Nucleus accumbens (tissue), 56 donors: ENCODE data around the gene GRK5.
A peak's percentile ranks its signal among the peaks of the same experiment; 100 is the strongest.
"Not testable (repeated sequence)": the region's sequence is repeated elsewhere in the genome, so short reads cannot be mapped to it uniquely, and the experiment has no call there.

Experiments
- DNase-seq, 56 donors: peaks; one replicate each; lab custom pipeline; 2025; lab: John Stamatoyannopoulos, UW

Gene GRK5

DNA sequence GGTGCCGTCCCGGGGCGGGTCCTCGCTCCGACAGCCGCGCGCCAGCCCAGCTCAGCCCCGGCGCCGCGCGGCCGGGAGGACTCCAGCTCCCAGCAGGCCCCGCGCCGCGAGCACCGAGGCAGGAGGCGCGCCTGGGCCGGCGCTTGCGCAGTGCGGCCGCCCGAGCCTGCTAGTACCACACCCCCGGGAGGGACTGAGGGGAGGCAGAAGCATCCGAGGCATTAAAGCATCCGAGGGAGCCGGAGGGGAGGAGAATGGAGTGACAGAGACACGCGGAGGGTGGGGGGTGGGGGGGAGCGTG is at the start of gene GRK5:
Gene GRK5, plus strand, starts transcription at position 206 of the 301 bp plus-strand sequence. CDS start 347 bp downstream, outside the sequence.
- peak; percentile 51 to 96 (median 90) for DNase-seq

DNA sequence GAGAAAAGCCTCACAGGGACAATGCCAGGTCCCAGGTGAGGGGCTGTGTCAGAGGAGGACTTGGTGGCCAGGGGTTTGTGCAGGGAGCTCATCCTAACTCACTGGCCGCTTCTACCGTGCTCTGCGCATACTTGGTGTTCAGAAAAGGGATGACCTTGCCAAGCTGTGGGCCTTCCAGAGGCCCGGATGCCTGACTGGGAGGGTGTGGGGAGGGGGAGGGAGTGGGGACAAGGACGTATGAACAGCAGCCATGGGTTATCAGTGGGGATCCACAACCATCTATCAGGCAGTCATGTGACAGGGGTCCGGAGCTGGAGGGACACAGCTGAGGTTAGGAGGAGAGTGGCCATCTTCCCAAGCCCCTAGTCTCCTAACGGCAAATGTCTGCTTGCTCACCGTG is 48.0 kb upstream of the GRK5 start:
- DNase-seq, result no peak

DNA sequence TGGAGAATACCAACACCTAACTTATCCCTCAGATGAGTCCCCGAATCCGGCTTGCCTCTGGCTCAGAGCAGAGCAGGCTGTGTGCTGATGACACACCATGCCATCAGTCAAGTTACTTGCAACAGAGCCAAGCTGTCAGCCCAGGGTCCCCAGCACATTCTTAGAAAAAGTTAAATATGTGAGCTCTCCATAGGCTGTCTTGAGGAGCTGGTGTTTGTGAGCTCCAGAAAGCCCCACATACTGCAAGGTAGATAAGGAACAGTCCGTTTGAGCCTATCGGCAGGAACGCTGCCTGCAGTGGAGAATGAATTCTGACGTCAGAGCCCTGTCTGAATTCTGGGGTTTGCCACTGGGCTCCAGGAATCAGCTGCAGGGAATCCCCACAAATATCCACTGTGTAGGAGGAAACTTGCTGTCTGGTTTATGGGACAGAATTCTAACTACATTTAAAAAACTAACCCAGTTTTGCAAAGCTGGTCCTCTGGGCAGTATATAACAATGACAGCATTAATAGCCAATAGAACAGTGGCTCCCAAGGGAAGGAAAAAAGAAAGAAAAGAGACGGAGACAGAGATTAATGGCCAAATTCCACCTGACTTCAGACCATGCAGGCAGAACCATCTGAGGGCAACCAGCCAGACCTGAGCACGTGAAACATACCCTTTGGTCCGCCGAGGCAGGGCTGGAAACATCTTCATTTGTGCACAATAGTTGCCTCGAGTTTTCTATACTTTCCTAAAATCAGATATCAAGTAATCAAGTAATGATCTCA is 45.5 kb upstream of the GRK5 start:
- peak in 3 of 56 donors; percentile 7 to 11 (median 9) for DNase-seq

DNA sequence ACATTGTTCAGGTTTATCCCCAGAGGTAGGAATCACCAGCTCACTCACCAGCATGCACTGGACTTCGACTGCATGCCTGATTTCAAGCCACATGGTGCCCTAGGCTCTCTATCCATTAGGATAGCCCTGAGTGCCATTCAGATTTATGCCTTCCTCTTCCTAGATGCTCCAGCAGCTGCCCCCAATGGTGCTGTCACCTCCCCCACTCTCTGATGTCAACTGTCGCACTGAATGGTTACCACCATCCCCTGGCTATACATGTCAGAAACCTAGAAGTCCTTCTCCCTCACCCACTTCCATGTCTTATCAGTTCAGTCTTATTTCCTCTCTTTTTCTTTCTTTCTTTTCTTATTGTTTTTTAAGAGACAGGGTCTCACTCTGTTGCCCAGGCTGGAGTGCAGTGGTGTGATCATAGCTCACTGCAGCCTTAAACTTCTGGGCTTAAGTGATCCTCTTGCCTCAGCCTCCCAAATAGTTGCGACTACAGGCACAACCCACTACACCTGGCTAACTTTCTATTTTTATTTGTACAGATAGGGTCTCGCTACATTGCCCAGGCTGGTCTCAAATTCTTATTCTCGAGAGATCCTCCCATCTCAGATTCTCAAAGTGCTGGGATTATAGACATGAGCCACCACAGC is 44.8 kb upstream of the GRK5 start:
- DNase-seq, result no peak

DNA sequence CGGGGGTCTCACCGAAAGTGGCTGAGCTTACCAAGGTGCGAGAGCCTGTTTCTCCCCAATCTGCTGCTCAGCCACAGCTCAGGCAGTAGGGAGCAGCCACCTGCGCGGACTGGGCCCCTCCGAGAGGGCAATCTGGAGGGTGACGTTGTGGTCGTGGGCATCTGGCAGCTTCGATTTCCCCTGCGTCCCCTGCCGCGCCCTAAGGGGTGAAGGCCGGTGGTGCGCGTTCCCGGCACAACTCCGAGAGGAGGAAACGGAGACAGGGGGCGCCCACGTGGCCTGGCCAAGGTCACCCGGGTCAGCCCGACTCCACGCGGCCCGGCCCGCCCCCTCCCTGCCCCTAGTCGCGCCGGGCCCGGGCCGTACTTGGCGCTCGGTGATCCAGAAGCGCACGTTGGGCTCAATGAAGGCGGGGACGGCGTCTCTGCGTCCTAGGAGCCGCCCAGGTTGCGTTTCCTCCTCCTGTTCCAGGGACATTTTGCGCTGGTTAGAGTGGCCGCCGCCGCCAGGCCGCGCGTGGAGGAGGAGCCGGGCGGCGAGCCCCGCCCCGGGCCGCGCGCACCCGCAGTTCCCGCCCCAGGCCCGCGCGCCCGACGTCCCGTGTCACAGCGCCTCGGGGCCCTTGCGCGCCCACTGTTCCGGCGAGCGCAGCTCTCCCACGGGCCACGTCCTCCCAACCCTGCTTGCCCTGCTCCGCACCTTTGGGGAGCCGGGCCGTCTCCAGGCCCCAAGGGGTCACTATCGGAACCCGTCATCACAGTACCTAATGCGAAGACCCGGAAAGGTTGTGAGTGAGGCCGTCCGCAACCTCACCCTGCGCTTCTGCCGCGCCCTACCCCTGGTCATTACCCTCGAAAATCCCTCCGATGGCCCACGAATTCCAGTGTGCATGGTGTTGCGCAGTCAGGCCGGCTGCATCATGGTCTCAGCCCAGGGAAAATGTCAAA is 41.9 kb upstream of the GRK5 start, which contains the start of gene SFXN4:
Gene SFXN4, minus strand, starts transcription at position 544 of the 947 bp plus-strand sequence. Its CDS starts 67 bp downstream, at position 477.
- peak in 55 of 56 donors; percentile 23 to 95 (median 83) for DNase-seq

DNA sequence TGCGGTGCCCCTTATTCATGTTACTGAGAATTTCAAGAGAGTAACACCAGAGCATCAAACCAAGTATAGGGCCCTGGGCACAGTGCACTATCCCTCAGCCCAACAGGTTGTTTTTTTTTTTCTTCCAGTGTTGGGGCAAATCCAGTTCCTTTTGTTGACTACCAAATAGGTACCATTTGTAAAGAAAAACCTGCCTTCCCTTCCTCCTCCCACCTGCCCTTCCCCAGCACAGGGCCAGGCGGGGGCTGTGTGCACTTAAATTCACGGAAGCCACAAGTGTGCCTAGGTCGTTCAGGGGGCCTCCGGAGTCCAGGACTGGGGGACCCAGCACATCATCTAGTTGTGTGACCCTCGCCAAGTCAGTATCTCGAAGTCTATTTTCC is 41.3 kb upstream of the GRK5 start:
- DNase-seq, result no peak

DNA sequence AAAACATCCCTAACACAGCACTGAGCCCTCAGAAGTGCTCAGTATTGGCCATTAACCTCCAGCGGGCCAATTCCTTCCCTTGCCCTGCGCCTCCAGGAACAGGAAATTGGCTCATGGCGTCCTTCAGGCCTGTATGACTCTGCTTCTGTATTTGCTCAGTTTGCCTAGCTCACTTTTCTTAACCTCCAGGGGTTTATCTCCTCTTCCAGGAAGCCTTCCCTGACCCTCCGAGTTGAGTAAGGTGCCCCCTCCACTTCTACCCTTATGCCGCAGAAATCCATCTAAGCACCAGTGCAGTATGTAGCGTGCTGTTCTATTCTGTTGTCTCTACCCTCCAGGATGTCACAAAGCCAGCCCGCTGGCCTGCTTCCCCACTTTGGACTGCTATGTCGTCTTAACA is 40.8 kb upstream of the GRK5 start:
- DNase-seq, result no peak

DNA sequence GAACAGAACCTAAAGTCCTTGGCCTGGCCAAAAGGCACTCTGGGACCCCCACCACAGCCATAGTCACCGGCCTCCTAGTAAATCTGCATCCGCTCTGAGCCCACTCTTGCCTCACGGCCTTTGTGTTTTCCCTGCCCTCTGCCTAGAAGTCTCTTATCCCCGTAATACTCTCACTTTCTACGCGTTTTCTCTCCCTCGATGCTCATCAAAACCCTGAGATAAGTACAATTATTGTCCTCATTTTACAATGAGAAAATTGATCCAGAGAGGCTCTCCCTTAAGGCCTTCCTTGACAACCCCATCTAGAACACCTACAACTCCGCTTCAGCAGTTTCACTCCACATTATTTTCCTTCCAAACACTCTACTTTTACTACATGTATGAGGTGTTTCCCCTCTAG is 40.3 kb upstream of the GRK5 start:
- DNase-seq, result no peak

DNA sequence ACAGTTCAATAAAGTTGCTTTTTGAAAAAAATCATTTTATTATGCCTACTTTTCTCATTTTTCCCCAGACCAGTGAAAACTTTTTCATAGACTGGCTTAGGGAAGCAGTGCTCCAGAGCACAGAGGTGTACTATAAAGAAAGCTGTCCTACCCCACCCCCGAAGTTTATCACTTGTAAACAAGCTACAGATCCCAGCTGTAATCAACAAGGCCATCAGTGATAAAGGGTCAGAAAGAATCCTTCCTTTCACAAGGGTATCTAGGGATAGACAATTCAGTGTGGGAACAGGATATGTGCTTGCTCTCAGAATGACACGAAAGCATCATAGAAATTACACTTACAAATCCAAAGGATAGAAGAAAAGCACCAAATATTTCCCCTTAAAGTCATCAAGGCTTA is 33.3 kb upstream of the GRK5 start:
- DNase-seq, result no peak

DNA sequence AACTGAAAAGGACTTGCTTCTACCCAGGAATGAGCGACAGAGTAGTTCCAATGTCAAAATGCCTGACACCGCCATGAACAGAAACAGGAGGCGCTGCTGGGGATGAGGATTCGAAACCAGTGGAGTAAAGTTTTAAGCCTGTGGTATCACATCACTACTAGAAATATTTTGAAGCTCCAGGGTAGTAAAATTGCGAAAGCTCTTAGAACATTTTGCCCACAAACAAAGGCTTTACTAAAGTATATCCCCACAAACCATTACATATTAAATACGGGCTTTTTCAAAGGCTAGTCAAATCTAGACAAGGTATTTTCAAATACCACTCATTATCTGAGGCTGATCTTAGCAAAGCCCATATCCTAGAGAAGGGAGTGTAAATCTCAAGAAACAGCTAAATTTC is 31.2 kb upstream of the GRK5 start:
- no peak for DNase-seq

DNA sequence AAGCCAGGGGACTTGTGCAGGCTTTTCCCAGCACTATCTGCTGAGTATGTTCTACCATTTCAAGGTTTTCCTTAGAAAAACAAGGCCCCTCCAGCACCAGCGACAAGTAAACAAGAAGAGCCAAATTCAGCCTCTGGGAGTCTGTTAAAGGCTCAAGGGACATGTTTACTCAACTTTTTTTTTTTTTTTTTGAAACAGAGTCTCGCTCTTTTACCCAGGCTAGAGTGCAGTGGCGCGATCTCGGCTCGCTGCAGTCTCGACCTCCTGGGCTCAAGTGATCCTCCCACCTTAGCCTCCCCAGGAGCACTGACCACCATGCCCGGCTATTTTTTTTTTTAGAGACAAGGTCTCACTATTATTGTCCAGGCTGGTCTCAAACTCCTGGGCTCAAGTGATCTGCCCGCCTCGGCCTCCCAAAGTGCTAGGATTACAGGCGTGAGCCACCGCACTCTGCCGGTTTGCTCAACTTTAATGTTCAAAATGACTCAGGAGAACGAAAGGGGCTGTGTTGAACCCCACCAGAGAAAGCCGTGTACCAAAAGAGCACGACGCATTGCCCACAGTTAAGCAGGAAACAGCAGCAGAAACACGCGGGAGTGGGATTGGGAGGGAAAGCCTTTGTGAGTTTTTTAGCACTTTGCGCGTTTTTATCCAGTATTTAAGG is 29.5 kb upstream of the GRK5 start:
- DNase-seq, result no peak

DNA sequence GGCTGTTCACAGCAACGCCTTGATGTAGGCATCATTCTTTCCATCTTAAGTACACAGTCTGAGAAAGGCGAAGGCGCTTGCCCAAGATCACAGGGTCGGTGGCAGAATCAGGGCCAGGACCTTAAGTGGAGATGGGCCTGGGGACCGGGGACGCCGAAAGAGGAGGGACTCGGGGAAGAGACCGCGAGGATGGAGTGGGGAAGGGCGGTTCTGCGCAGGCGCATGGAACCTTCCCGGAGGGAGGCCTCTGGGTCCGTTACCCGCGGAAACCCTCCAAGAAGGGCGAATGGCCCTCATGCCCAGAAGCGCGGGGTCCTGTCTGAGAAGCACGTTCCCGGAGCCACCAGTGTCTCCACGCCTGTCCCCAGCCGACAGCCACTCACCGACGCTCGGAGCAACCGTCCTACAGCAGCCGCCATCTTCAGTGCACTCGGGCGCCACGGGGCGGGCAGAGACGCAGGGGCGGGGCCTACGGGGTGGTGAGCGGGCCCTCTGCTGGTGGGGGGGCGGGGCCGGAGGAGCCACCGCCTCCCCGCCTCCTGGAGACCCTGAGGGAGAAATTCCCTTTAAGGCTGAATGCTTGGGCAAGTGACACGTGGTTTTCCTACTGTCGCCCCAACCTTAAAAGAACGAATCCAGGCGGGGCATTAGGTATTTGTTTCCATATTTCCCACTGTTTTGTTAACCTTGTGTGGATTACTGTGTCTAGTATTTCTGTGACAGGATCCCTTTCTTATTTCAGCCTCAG is 28.8 kb upstream of the GRK5 start, which contains the start of gene PRDX3:
Gene PRDX3, minus strand, starts transcription at position 441 of the 748 bp plus-strand sequence. Its CDS starts 22 bp downstream, at position 419.
- peak in 55 of 56 donors; percentile 63 to 98 (median 92) for DNase-seq

DNA sequence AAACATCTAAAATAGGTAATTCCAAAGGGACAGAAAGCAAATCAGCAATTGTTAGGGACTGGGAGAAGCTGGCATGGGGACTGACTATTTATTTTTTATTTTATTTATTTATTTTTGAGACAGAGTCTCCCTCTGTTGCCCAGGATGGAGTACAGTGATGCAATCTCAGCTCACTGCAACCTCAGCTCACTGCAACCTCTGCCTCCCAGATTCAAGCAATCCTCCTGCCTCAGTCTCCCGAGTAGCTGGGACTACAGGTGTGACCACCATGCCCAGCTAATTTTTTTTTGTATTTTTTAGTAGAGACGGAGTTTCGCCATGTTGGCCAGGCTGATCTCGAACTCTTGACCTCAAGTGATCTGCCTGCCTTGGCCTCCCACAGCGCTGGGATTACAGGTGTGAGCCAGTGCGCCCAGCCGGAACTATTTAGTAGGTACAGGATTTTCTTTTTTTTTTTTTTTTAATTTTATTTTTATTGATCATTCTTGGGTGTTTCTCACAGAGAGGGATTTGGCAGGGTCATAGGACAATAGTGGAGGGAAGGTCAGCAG is 26.4 kb upstream of the GRK5 start:
- DNase-seq, result not testable (repeated sequence)

DNA sequence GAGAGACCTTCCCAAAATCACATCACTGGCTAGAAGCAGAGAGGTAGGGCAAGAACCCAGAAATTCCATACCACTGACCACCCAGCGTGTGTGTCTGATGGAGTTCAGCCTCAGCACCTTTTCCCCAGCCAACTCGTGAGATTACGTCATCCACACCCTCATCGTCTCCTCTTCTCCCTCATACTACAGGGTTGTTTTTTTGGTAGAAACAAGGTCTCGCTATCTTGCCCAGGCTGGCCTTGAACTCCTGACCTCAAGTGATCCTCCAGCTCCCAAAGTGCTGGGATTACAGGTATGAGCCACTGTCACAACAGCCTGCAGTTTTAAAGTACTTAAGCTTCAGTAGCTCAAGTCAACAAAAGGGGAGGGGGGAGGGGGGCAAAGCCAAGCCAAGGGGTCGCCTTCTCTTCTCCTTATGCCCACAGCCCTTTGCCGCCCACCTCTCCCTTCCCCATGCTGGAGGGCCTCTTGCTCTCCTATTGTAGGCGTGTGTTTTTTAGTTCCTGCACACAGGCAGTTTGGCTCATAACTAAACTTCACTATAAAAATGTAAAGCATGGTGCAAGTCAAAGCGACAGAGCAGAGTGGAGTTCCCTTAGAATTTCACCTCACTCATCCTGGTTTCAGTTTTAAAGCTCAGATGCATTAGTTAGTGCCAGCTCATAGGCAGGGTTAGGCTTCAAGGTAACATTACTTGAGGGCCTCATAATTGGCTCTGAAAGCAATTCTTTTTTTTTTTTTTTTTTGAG is 23.5 kb upstream of the GRK5 start:
- no peak for DNase-seq

DNA sequence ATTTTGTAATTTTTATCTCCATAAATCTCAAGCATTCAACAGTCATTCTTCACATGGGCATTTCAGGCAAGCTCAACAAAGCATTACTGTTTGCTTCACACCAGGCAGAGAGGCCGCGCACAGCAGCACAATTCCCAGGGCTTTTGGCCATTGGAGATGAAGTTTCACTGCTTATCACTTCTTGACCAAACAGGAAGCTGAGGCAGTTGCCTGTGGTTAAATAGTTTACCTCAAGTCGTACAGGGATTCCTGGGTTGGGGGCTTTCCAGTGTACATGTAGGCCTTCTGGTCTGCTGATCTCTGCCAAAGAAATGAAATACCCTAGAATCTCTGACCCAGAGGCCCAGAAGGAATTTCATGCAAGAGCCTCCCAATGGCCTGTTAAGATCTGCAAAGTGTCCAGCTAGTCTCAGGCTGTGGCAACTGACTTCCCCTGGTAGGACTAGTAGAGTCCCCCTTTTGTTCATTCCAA is 17.5 kb upstream of the GRK5 start:
- peak in 26 of 56 donors; percentile 1 to 56 (median 20) for DNase-seq

DNA sequence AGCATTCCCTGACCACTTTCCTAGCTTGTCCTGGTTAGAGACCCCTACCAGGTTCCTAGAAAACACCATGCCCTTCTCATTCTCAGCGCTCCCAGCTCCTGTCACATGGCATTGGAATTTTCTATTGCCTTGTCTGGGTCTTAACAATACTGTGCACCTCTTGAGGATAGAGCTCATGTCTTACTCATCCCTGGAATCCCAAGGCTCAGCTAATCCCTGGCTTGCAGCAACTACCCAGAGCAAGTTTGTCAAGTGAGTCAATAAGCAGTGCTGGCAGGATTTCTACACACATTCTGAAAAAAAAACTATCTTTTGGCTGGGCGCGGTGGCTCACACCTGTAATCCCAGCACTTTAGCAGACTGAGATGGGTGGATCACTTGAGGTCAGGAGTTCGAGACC is 17.0 kb upstream of the GRK5 start:
- DNase-seq, result no peak

DNA sequence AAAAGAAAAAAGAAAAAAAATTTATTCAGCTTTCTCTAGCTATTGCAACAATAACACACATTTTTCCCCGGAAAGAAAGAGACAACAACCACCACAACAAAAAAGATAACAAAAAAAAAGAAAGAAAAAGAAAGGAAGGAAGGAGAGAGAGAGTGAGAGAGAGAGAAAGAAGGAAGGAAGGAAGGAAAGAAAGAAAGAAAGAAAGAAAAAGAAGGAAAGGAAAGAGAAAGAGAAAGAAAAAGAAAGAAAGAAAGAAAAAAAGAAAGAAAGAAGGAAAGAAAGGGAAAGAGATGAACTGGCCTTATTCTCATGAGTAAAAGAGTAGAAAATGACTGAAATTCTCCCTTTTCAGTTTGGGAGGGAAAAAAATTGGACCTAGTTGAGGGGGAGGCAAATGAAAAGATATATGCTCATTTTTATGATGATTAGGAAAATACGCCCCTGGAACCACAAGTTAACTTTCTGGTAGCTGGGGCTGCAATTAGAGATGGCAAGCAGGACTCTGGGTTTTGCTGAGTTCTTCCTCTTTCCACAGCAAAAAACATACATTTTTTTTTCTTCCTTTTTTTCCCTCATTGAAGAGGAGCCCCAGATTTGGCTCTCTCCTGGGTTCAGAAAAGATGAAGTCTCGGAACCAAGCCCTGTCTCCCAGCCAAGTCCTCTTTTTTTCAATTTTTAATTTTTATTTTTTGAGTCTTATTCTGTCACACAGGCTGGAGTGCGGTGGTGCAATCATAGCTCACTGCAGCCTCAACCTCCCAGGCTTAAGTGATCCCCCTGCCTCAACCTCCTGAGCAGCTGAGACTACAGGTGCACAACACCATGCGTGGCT is 16.2 kb upstream of the GRK5 start:
- DNase-seq, result no peak
